ENCODE measurements around the gene IRF4.

The IRF4 gene

GRCh38 chr6:410555-411395 lies 19.2 kb downstream of the IRF4 start:
- peaks cover 3 to 12% (median 9%) of the 10 kb centered on the region in 5 experiments for H3K9me3 ChIP-seq (ENCODE audit: control extremely low read depth in 1 of 5, control insufficient read depth in 4 of 5, insufficient read depth in 2 of 5, low read depth in 1 of 5, low read length in 4 of 5)
- no peak overlapping the region for H3K27ac ChIP-seq (ENCODE audit: insufficient read depth in 1 of 2, low read depth in 1 of 2, low read length in 2 of 2, poor library complexity in 1 of 2, severe bottlenecking in 2 of 2)
- no peak for DNase-seq
- 98% methylated on average over 10 of the region's 15 CpGs for WGBS (ENCODE audit: insufficient coverage)
- POLR2A ChIA-PET: no interaction called here
- H3K4me1 ChIP-seq (ENCODE audit: control extremely low read depth in 1 of 4, control insufficient read depth in 4 of 4, insufficient read depth in 4 of 4, low read length in 3 of 4): peaks cover 0 to 7% (median 5%) of the 10 kb centered on the region in 4 experiments
- peaks cover 0 to 7% (median 0%) of the 10 kb centered on the region in 5 experiments for H3K27me3 ChIP-seq (replicated peaks in 2 of 5; ENCODE audit: control insufficient read depth in 4 of 5, insufficient read depth in 5 of 5, low read length in 4 of 5)
- CTCF ChIA-PET: interaction anchor here (0.8 to 9.4 kb wide), 2 partner anchors 16 to 222 kb away, joined by 3 to 114 read pairs; no protein-coding TSS in a partner anchor
- no peaks in the 10 kb centered on the region for H3K36me3 ChIP-seq (ENCODE audit: control insufficient read depth in 4 of 4, insufficient read depth in 4 of 4, low read length in 3 of 4)
- no peak overlapping the region for H3K4me3 ChIP-seq (ENCODE audit: control insufficient read depth in 1 of 7, extremely low read depth in 1 of 7, insufficient read depth in 4 of 7, low read depth in 2 of 7, low read length in 6 of 7)

- POLR2A ChIA-PET: interaction anchor here (0.6 kb wide), 1 partner anchor 218 kb away, joined by 5 read pairs; no protein-coding TSS in a partner anchor
- 92% methylated on average over 7 of the region's 10 CpGs for WGBS (ENCODE audit: insufficient coverage)
- H3K4me1 ChIP-seq (ENCODE audit: control extremely low read depth in 1 of 4, control insufficient read depth in 4 of 4, insufficient read depth in 4 of 4, low read length in 3 of 4): peaks cover 0 to 7% (median 5%) of the 10 kb centered on the region in 4 experiments
- H3K27me3 ChIP-seq (replicated peaks in 2 of 5; ENCODE audit: control insufficient read depth in 4 of 5, insufficient read depth in 5 of 5, low read length in 4 of 5): peaks cover 0 to 7% (median 0%) of the 10 kb centered on the region in 5 experiments
- no peak overlapping the region for H3K27ac ChIP-seq (ENCODE audit: insufficient read depth in 1 of 2, low read depth in 1 of 2, low read length in 2 of 2, poor library complexity in 1 of 2, severe bottlenecking in 2 of 2)
- no peaks in the 10 kb centered on the region for H3K36me3 ChIP-seq (ENCODE audit: control insufficient read depth in 4 of 4, insufficient read depth in 4 of 4, low read length in 3 of 4)
- CTCF ChIA-PET: interaction anchor here (1.0 to 9.4 kb wide), 3 partner anchors 21 to 222 kb away, joined by 3 to 114 read pairs (median 3); no protein-coding TSS in a partner anchor
- no peak overlapping the region for H3K4me3 ChIP-seq (ENCODE audit: control insufficient read depth in 1 of 7, extremely low read depth in 1 of 7, insufficient read depth in 4 of 7, low read depth in 2 of 7, low read length in 6 of 7)
- no peak for DNase-seq
- peaks cover 3 to 12% (median 9%) of the 10 kb centered on the region in 5 experiments for H3K9me3 ChIP-seq (ENCODE audit: control extremely low read depth in 1 of 5, control insufficient read depth in 4 of 5, insufficient read depth in 2 of 5, low read depth in 1 of 5, low read length in 4 of 5)
Observed at GRCh38 chr6:411402-412145, 20.0 kb downstream of the IRF4 start.

GRCh38 chr6:412146-412886 lies 20.8 kb downstream of the IRF4 start:
- Histone ChIP-seq H3K36me3 (ENCODE audit: control insufficient read depth in 4 of 4, insufficient read depth in 4 of 4, low read length in 3 of 4) (no peaks in the 10 kb centered on the region), H3K9me3 (ENCODE audit: control extremely low read depth in 1 of 5, control insufficient read depth in 4 of 5, insufficient read depth in 2 of 5, low read depth in 1 of 5, low read length in 4 of 5) (peaks cover 3 to 12% (median 9%) of the 10 kb centered on the region in 5 experiments), H3K27me3 (replicated peaks in 2 of 5; ENCODE audit: control insufficient read depth in 4 of 5, insufficient read depth in 5 of 5, low read length in 4 of 5) (peaks cover 0 to 7% (median 0%) of the 10 kb centered on the region in 5 experiments), H3K4me1 (ENCODE audit: control extremely low read depth in 1 of 4, control insufficient read depth in 4 of 4, insufficient read depth in 4 of 4, low read length in 3 of 4) (peaks cover 0 to 7% (median 5%) of the 10 kb centered on the region in 4 experiments), H3K4me3 (ENCODE audit: control insufficient read depth in 1 of 7, extremely low read depth in 1 of 7, insufficient read depth in 4 of 7, low read depth in 2 of 7, low read length in 6 of 7) (no peak overlapping the region), H3K27ac (ENCODE audit: insufficient read depth in 1 of 2, low read depth in 1 of 2, low read length in 2 of 2, poor library complexity in 1 of 2, severe bottlenecking in 2 of 2) (no peak overlapping the region)
- WGBS (ENCODE audit: insufficient coverage): 97% methylated on average over 3 of the region's 3 CpGs
- POLR2A ChIA-PET: interaction anchor here (0.6 kb wide), 1 partner anchor 218 kb away, joined by 5 read pairs; no protein-coding TSS in a partner anchor
- CTCF ChIA-PET: interaction anchor here (0.6 to 9.4 kb wide), 4 partner anchors 22 to 232 kb away, joined by 3 to 114 read pairs (median 4); no protein-coding TSS in a partner anchor
- DNase-seq: no peak

GRCh38 chr6:414447-414846 lies 22.9 kb downstream of the IRF4 start:
- Histone ChIP-seq H3K4me1 (ENCODE audit: control extremely low read depth in 1 of 4, control insufficient read depth in 4 of 4, insufficient read depth in 4 of 4, low read length in 3 of 4) (no peaks in the 10 kb centered on the region), H3K4me3 (ENCODE audit: control insufficient read depth in 1 of 7, extremely low read depth in 1 of 7, insufficient read depth in 4 of 7, low read depth in 2 of 7, low read length in 6 of 7) (no peak overlapping the region), H3K27me3 (replicated peaks in 2 of 5; ENCODE audit: control insufficient read depth in 4 of 5, insufficient read depth in 5 of 5, low read length in 4 of 5) (peaks cover 0 to 7% (median 0%) of the 10 kb centered on the region in 5 experiments), H3K9me3 (ENCODE audit: control extremely low read depth in 1 of 5, control insufficient read depth in 4 of 5, insufficient read depth in 2 of 5, low read depth in 1 of 5, low read length in 4 of 5) (peaks cover 3 to 12% (median 9%) of the 10 kb centered on the region in 5 experiments), H3K27ac (ENCODE audit: insufficient read depth in 1 of 2, low read depth in 1 of 2, low read length in 2 of 2, poor library complexity in 1 of 2, severe bottlenecking in 2 of 2) (no peak overlapping the region), H3K36me3 (ENCODE audit: control insufficient read depth in 4 of 4, insufficient read depth in 4 of 4, low read length in 3 of 4) (no peaks in the 10 kb centered on the region)
- no peak for DNase-seq
- ChIA-PET CTCF (no interaction called here), POLR2A (interaction anchor here (0.6 kb wide), 1 partner anchor 46 kb away, joined by 3 read pairs; no protein-coding TSS in a partner anchor)

GRCh38 chr6:415087-415486 lies 23.5 kb downstream of the IRF4 start:
- CTCF ChIA-PET: no interaction called here
- Histone ChIP-seq H3K27me3 (replicated peaks in 2 of 5; ENCODE audit: control insufficient read depth in 4 of 5, insufficient read depth in 5 of 5, low read length in 4 of 5) (peaks cover 0 to 7% (median 0%) of the 10 kb centered on the region in 5 experiments), H3K36me3 (ENCODE audit: control insufficient read depth in 4 of 4, insufficient read depth in 4 of 4, low read length in 3 of 4) (no peaks in the 10 kb centered on the region), H3K4me1 (ENCODE audit: control extremely low read depth in 1 of 4, control insufficient read depth in 4 of 4, insufficient read depth in 4 of 4, low read length in 3 of 4) (no peaks in the 10 kb centered on the region), H3K9me3 (ENCODE audit: control extremely low read depth in 1 of 5, control insufficient read depth in 4 of 5, insufficient read depth in 2 of 5, low read depth in 1 of 5, low read length in 4 of 5) (peaks cover 3 to 12% (median 9%) of the 10 kb centered on the region in 5 experiments), H3K27ac (ENCODE audit: insufficient read depth in 1 of 2, low read depth in 1 of 2, low read length in 2 of 2, poor library complexity in 1 of 2, severe bottlenecking in 2 of 2) (no peak overlapping the region), H3K4me3 (ENCODE audit: control insufficient read depth in 1 of 7, extremely low read depth in 1 of 7, insufficient read depth in 4 of 7, low read depth in 2 of 7, low read length in 6 of 7) (no peak overlapping the region)
- 97% methylated on average over 3 of the region's 3 CpGs for WGBS (ENCODE audit: insufficient coverage)
- DNase-seq: no peak
- POLR2A ChIA-PET: no interaction called here

GRCh38 chr6:421211-421610 lies 29.7 kb downstream of the IRF4 start:
- H3K4me1 ChIP-seq (ENCODE audit: control extremely low read depth in 1 of 4, control insufficient read depth in 4 of 4, insufficient read depth in 4 of 4, low read length in 3 of 4): no peaks in the 10 kb centered on the region
- DNase-seq: no peak
- POLR2A ChIA-PET: no interaction called here
- no peak overlapping the region for H3K27ac ChIP-seq (ENCODE audit: insufficient read depth in 1 of 2, low read depth in 1 of 2, low read length in 2 of 2, poor library complexity in 1 of 2, severe bottlenecking in 2 of 2)
- no peaks in the 10 kb centered on the region for H3K27me3 ChIP-seq (replicated peaks in 2 of 5; ENCODE audit: control insufficient read depth in 4 of 5, insufficient read depth in 5 of 5, low read length in 4 of 5)
- CTCF ChIA-PET: no interaction called here
- 100% methylated on average over 2 of the region's 7 CpGs for WGBS (ENCODE audit: insufficient coverage)
- H3K9me3 ChIP-seq (ENCODE audit: control extremely low read depth in 1 of 5, control insufficient read depth in 4 of 5, insufficient read depth in 2 of 5, low read depth in 1 of 5, low read length in 4 of 5): peaks cover 0 to 10% (median 3%) of the 10 kb centered on the region in 5 experiments
- no peak overlapping the region for H3K4me3 ChIP-seq (ENCODE audit: control insufficient read depth in 1 of 7, extremely low read depth in 1 of 7, insufficient read depth in 4 of 7, low read depth in 2 of 7, low read length in 6 of 7)
- H3K36me3 ChIP-seq (ENCODE audit: control insufficient read depth in 4 of 4, insufficient read depth in 4 of 4, low read length in 3 of 4): no peaks in the 10 kb centered on the region

Data from common myeloid progenitor, CD34-positive (primary cell).